GM18858 (cell line): ENCODE measurements around the gene DYNC2H1.
"Not testable (repeated sequence)": the region's sequence is repeated elsewhere in the genome, so short reads cannot be mapped to it uniquely, and the experiment has no call there.

Source experiments
- ATAC-seq: cut with Tn5 transposase; IDR thresholded peaks from one replicate; pipeline ENCODE4 v1.9.1; 2021; ENCODE audit not compliant: unreplicated experiment

Gene DYNC2H1

DNA sequence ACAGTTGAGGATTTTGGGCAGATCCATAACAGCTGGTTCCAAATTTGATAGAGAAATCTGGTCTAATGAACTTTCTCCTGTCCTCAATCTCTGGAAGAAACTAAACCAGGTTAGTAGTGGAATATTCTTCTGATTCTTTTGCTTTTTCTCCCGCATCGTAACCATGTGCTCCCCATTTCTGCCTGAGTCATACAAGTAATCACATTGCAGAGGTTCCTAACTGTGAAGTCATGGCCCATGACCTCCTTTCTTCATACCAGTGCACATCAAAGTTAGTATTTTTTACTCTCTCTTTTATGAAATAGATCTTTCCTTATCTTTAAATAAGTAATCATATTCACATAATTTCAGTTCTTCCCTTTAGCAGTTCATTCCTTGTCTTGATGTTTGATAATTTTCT, 249.0 kb downstream of the DYNC2H1 start:
- ATAC-seq: no peak

DNA sequence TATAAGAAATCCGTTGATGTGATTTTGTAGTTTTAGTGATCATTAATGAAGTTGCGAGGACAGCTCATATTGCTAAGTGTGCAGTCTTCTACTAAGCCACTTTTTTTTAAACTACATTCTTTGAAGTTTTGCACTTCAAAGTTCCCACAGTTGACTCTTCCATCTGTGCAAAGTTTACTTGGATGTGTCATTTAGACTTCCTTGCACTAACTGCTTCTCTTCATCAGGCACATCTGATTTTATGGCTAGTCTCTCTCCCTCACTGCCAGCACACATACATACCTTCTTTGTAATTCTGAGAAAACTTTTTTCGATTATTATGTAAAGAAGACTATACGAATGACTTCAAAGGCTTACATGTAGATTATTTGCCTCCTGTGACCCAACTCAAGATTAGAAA, 250.0 kb downstream of the DYNC2H1 start:
- ATAC-seq: no peak

DNA sequence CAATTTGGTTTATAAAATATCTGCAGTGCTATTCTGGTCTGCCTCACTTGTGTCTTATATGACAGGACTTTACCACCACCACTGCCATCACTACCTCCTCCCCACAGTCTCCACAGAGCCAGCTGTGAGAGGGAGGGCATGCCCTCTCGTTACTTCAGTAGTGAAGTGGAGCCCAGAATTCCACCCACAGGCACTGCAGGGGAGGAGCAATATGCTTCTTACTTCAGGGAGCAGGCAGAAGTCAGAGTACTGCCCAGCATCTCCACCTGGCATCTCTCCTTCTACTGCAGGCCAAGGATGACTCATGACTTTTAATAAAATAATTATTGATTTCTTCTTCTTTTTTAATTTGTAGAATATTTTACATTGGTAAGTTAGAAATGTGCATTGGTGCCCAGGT, 255.5 kb downstream of the DYNC2H1 start:
- no peak for ATAC-seq

DNA sequence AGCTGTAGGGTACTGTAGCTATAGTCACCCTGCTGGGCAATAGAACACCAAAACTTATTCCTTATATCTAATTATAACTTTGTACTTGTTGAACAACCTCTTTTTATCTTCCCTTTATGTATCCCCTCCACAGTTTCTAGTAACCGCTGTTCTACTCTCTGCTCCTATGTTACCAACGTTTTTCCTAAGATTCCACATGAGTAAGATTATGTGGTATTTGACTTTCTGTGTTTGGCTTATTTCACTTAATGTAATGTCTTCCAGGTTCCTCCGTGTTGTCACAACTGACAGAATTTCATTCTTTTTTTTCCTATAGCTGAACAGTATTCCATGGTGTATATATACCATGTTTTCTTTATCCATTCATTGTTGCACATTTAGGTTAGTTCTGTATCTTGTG, 258.4 kb downstream of the DYNC2H1 start:
- ATAC-seq: no peak

DNA sequence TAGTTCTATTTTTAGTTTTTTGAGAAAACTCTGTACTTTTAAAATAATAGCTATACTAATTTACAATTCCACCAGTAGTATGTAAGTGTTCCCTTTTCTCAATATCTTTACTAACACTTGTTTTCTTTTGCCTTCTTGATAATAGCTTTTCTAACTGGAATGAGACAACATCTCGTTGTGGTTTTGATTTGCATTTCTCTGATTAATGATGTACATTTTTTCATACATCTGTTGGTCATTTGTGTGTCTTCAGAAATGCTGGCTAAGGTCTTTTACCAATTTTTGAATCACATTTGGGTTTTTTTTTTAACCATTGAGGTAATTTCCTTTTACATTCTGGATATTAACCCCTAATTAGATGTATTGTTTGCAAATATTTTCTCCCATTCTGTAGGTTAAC, 258.9 kb downstream of the DYNC2H1 start:
- ATAC-seq: no peak

DNA sequence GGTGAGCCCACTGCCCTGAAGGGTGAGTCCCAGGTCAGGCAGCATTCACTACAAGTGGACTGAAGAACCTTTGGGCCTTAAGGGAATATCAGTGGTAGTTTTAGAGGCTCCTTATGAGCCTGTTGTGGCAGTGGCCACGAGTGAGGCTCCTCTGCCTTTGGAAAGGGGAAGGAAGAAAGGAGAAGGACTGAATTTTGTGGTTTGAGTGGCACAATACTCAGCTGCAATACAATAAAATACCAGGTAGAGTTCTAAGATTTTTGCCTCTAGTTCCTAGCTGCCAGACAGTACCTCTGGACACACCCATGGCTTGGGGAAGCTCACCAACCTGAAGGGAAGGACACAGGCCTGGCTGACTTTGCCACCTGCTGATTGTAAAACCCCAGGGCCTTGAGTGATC, 260.9 kb downstream of the DYNC2H1 start:
- ATAC-seq: no peak

DNA sequence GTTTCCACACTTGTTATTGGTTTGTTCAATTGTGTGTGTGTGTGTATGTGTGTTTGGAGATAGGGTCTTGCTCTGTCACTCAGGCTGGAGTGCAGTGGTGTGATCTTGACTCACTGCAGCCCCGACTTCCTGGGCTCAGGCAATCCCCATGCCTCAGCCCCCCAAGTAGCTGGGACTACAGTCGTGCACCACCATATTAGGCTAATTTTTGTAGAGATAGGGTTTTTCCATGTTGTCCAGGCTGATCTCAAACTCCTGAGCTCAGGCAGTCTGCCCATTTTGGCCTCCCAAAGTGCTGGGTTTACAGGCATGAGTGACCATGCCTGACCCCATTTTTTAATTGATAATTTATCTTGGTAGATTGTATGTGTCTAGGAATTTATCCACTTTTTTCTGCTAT, 263.7 kb downstream of the DYNC2H1 start:
- ATAC-seq: no peak

DNA sequence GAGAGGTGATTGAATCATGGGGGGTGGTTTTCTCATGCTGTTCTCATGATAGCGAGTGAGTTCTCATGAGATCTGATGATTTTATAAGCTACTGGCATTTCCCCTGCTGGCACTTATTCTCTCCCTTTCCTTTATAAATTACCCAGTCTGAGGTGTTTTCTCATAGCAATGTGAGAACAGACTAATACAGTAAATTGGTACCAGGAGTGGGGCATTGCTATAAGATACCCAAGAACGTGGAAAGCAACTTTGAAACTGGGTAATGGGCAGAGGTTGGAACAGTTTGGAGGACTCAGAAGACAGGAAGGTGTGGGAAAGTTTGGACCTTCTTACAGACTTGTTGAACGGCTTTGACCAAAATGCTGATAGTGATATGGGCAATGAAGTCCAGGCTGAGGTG, 265.0 kb downstream of the DYNC2H1 start:
- not testable (repeated sequence) for ATAC-seq

DNA sequence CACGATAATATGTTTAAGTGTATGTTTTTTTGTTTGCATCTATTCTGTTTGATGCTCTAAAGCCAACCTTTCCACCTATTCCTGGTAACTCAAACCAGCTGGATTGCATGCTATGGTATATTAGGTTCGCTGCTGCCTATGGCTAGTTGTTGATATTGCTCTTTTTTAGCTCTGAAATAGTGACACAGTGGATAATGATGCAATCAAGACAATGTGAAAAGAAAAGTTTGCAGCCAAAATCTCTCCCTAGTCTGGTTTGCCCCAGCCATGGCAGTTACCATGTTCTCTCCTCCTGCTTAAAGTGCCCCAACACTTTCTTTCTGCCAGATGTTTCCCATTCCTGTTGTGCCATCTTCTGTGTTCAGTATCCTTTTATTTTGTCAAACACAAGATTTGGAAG, 269.7 kb downstream of the DYNC2H1 start:
- no peak for ATAC-seq

DNA sequence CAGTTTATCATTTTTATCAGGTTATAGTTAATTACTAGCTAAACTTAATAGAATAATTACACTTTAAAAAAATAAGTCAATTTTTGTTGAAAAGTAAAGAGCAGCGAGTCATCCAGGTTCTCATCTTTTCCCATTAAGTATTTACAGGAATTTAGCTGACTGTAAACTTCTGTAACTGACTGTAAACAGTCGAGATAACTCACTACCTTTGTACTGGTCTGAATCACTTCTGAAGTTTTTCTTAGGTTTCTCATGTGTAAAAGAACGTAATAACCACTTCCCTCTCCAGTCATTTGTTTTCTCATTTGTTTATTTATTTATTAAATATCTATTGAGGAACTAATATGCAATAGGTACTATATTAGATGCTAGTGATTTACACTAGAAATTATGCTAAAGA, 270.8 kb downstream of the DYNC2H1 start:
- ATAC-seq: no peak

DNA sequence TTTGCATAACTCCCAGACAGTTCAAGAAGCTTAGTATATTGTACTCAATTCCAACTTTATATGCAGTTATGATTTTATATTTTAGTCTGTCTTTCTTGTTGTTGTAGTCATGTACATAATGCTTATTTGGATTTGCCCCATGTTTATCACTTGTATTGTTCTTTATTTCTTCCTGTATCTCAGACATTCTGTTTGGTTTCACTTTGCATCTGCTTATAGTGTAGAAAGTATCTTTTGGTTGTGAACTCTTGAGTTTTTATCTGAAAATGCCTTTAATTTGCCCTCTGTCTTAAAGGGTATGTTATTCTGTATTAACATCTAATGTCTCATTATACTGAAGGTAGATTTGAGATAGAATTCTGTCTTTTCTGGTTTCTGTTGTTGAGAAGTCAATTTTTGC, 275.4 kb downstream of the DYNC2H1 start:
- no peak for ATAC-seq

DNA sequence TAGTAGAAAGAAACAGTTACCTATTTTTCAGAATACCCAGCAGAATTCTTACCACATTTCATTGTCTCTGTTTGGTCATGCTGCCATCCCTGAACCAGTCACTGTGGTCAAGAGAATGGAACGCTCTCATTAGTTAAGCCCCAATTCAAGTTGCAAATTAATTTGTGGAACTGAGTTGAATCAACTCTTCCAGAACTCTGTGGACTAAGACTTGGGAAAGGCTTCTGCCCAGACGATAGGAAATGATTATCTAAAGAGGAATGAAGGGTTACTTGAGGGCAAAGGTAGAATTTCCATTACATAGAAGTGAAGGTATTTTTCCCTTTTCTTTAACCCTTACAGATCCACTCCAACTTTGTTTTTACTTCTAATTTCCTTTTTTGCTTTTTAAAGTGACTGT, 286.4 kb downstream of the DYNC2H1 start:
- ATAC-seq: no peak

DNA sequence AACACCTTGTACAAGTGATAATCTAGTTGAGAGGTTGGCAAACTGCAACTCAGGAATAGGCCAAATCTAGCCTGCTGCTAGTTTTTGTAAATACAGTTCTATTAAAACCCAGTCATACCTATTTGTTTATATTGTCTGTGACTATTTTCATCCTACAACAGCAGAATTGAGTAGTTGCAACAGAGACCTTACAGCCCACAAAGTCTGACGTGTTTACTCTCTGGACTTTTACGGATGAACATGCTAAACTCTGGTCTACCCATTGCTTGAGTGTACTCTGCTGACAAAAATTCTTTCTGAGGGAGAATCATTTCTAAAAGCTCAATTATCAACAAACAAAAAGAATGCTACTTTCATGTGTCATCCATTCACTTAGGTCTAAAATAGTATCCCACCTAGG, 287.0 kb downstream of the DYNC2H1 start:
- no peak for ATAC-seq

DNA sequence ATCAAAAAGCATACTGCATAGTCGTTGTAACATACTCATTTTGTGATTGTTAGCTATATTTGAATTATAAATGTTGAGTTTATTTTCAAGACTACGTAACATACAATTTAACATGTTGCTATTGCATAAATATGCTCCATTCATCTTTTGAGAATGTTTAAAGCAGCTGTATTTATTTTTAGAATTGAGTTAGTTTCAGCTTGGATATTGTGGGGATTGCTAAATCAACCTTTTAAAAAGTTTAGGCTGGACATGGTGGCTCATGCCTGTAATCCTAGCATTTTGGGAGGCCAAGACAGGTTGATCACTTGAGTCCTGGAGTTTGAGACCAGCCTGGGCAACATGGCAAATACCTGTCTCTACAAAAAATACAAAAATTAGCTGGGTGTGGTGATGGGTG, 288.1 kb downstream of the DYNC2H1 start:
- no peak for ATAC-seq

DNA sequence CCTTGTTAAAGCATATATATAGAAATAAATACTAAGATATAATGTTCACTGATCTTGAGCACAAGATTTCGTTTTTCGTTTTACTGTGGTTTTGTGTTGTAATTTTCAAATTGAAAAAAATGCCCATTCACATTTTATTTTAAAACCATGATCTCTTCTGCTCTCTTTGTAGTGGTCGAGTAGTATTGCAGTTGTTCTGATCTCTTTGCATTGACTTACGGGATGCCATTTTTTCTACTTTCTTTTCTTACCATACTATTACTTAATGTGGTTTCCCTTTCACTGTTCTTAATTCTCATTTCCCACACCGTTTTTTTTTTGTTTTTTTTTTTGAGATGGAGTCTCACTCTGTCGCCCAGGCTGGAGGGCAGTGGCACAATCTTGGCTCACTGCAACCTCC, 289.6 kb downstream of the DYNC2H1 start:
- ATAC-seq: no peak

DNA sequence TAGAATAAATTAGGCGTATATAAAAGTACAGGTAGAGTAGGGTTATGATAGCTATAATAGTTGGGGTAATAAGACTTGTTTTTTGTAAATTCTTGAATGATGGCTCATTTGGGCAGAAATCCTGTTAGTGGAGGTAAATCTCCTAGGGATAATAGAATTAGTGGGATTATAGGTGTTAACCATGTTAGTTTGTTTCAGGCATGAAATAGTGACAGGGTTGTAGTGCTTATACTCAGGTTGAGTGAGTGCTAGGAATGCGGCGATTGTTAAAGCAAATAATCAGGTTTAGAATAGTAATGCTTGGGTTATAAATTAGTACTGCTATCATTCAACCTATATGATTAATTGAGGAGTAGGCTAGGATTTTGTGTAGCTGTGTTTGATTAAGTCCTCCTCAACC, 297.1 kb downstream of the DYNC2H1 start:
- ATAC-seq: no peak

DNA sequence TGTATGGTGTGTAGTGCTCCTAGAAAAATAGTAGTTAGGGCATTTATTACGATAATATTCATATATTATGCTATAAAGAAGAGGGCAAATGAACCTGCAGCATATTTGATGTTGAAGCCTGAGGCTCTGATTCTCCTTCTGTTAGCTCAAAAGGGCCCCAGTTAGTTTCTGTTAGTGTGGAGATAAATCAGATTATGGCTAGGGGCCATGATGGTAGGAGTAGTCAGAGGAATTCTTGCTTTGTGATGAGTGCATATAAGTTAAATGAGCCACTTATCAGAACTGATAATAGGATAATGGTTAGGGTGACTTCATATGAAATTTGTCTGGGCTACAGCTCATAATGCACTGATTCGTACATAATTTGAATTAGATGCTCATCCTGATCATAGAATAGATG, 298.4 kb downstream of the DYNC2H1 start:
- no peak for ATAC-seq

DNA sequence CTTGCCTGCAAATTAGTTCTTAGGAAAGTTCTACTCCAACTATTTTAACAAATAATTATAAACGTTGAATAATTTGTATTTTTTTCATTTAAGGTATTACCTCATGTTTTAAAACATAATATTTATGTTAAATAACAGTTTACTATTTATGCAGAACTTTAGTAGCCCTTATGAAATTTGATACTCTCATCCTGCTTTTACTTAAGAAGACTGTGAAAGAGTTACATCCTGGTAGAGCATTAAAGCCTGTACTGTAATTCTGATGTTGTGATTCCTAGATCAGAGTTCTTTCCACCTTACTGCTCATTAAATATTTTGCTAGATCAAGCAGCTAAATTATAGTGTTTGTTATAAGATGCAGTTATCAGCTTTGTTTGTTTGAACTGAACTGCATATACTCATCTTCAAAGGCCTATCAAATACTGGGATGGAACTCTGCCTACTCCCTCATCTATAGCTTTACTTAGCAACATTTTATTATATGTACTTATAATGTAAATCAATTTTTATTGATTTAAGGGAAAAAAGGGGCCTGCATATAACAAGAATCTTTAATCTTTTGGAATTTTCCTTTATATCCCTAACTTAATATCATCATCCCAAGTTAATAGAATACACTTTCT, 304.2 kb downstream of the DYNC2H1 start:
- ATAC-seq: no peak

DNA sequence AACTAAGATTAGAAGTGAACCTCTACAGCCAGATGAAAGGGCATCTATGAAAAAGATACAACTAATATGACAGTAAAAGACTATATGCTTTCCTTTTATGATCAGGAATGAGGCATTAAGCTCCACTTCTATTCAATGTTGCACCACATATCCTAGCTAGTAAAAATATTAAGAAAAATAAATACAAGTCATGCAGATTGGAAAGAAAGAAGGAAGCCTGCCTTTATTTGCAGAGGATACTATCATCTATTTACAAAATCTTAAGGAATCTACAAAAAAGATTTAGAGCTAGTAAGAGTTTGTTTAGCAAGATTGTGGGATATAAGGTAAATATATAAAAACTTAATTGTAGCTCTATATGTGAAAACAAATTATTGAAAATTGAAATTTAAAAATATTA, 308.8 kb downstream of the DYNC2H1 start:
- no peak for ATAC-seq

DNA sequence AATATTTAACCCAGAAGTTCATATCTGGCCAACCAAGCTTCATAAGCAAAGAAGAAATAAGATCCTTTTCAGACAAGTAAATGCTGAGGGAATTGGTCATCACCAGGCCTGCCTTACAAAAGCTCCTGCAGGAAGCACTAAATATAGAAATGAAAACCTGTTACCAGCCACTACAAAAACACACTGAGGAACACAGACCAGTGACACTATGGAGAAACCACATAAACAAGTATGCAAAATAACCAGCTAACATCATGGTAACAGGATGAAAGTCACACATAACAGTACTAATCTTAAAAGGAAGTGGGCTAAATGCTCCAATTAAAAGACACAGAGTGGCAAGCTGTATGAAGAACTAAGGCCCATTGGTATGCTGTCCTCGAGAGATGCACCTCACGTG, 311.4 kb downstream of the DYNC2H1 start:
- ATAC-seq: no peak

DNA sequence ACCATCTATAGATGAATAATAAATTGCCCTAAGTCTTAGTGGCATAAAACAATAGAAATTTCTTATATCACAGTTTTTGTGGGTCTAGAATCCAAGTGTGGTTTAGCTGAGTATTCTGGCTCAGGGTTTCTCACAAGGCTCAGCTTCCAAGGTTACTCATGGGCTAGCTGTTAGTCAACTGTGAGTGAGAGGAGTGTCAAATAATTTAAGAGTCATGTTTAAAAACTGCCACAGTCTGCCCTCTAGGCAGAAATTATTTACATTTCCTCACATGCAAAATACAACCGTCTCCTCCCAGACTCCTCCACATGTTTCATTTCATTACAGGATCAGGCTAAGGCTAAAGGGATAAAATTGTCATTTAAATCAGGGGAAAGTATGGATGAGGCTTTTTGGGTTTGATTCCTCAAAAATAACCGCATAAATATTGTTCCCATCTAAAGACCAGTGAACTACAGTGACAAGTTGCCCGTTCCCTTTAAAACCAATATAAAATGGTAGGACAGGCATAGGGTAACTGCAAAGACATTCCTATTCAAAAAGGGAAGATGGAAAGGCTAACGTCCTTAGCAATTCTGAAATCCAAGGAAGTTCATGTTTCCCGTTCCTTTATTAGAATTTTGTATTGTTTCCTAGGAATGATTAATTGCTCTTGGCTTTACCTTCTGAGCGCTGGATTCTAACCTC, 324.3 kb downstream of the DYNC2H1 start:
- no peak for ATAC-seq

DNA sequence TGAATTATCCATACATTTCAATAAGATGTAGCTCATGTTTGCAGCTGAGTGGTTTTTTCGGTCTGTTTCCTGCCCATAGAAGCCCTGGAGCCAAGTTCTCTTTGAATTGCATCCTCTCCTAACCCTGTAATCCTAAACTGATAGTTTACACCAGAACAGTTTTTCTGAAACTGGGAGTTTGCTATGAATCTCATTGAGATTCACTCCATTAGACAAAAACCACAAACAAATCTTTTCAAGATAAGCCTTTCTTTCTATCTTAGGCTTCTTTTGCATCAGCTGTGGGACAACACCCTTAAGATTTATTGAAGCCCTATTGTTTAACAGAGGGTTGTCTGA, 324.8 kb downstream of the DYNC2H1 start:
- no peak for ATAC-seq

DNA sequence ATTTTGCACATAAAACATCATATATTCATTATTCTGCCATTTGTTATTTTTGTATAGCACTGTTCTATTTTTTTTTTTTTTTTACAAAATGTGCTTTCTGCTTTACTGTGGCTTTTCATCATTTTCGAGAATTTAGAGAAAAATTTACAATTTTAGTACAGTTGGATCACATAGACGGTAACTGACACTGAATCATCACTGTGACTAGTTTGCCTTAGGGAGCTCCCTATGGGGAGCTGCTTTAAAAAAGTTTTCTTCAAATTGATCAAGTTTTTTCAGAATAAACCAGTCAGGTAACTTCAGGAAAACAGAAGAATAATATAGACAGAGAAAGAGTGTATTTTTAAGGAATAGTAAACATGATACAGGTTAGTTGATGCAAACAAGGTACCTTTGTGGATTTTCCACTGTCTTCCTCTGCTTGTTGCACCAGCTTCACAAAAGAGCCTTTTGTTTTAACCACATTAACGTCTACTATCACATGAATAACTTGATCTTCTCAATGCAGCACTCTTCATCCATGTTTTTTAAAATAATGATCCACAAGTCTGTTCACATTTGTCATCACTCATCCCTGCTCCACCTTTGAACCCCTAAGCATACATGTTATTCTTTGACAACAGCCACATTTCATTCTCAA, 327.0 kb downstream of the DYNC2H1 start:
- ATAC-seq: no peak
